ENCODE measurements around the gene NAPB. TPM values are rescaled to one million over a fixed set of nuclear protein-coding genes. Genes with fewer than 3 reads are reported as not detected.

NAPB gene
- total RNA-seq, 1 donor = 9.4 TPM

- Histone ChIP-seq H3K27ac (ENCODE audit: low read depth, low read length) (no peak overlapping the region), H3K36me3 (ENCODE audit: insufficient read depth, low read length) (no peaks in the 10 kb centered on the region), H3K4me2 (ENCODE audit: insufficient read depth, low read length) (no peak overlapping the region), H3K79me2 (ENCODE audit: insufficient read depth, low read length) (no peaks in the 10 kb centered on the region), H2AFZ (ENCODE audit: low read length) (no peak overlapping the region), H4K20me1 (ENCODE audit: insufficient read depth, low read length) (no peaks in the 10 kb centered on the region), H3K4me3 (ENCODE audit: insufficient read depth, low read length) (no peak overlapping the region), H3K27me3 (ENCODE audit: insufficient read depth, low read length) (peaks cover 7% of the 10 kb centered on the region), H3K9me3 (ENCODE audit: low read depth, low read length) (no peaks in the 10 kb centered on the region), H3K4me1 (ENCODE audit: insufficient read depth, low read length) (no peaks in the 10 kb centered on the region)
- DNase-seq (ENCODE audit: insufficient read length, low spot score, missing footprints) = no peak
- TF ChIP-seq CTCF (IDR thresholded peaks at IDR 0.05; ENCODE audit: extremely low read depth, low read depth, low read length) = no peak
Observed at GRCh38 chr20:23341073-23341472, 80.2 kb downstream of the NAPB start.

GRCh38 chr20:23340524-23340923 lies 80.8 kb downstream of the NAPB start:
- Histone ChIP-seq H3K9me3 (ENCODE audit: low read depth, low read length) (no peaks in the 10 kb centered on the region), H3K27me3 (ENCODE audit: insufficient read depth, low read length) (peaks cover 7% of the 10 kb centered on the region), H3K79me2 (ENCODE audit: insufficient read depth, low read length) (no peaks in the 10 kb centered on the region), H3K4me1 (ENCODE audit: insufficient read depth, low read length) (no peaks in the 10 kb centered on the region), H3K27ac (ENCODE audit: low read depth, low read length) (no peak overlapping the region), H3K4me3 (ENCODE audit: insufficient read depth, low read length) (no peak overlapping the region), H3K4me2 (ENCODE audit: insufficient read depth, low read length) (no peak overlapping the region), H4K20me1 (ENCODE audit: insufficient read depth, low read length) (no peaks in the 10 kb centered on the region), H3K36me3 (ENCODE audit: insufficient read depth, low read length) (no peaks in the 10 kb centered on the region), H2AFZ (ENCODE audit: low read length) (no peak overlapping the region)
- peak; percentile 74 for TF ChIP-seq CTCF (IDR thresholded peaks at IDR 0.05; ENCODE audit: extremely low read depth, low read depth, low read length)
- peak; percentile 95 for DNase-seq (ENCODE audit: insufficient read length, low spot score, missing footprints)

GRCh38 chr20:23339986-23340385 lies 81.3 kb downstream of the NAPB start:
- H3K4me3 ChIP-seq (ENCODE audit: insufficient read depth, low read length) = no peak overlapping the region
- no peak for TF ChIP-seq CTCF (IDR thresholded peaks at IDR 0.05; ENCODE audit: extremely low read depth, low read depth, low read length)

GRCh38 chr20:23337312-23337711 lies 84.0 kb downstream of the NAPB start:
- Histone ChIP-seq H3K79me2 (ENCODE audit: insufficient read depth, low read length) (no peaks in the 10 kb centered on the region), H3K27me3 (ENCODE audit: insufficient read depth, low read length) (peaks cover 7% of the 10 kb centered on the region), H3K9me3 (ENCODE audit: low read depth, low read length) (no peaks in the 10 kb centered on the region), H2AFZ (ENCODE audit: low read length) (no peak overlapping the region), H4K20me1 (ENCODE audit: insufficient read depth, low read length) (no peaks in the 10 kb centered on the region), H3K27ac (ENCODE audit: low read depth, low read length) (no peak overlapping the region), H3K36me3 (ENCODE audit: insufficient read depth, low read length) (no peaks in the 10 kb centered on the region), H3K4me2 (ENCODE audit: insufficient read depth, low read length) (no peak overlapping the region), H3K4me1 (ENCODE audit: insufficient read depth, low read length) (no peaks in the 10 kb centered on the region), H3K4me3 (ENCODE audit: insufficient read depth, low read length) (no peak overlapping the region)
- DNase-seq (ENCODE audit: insufficient read length, low spot score, missing footprints) = peak; percentile 25
- TF ChIP-seq CTCF (IDR thresholded peaks at IDR 0.05; ENCODE audit: extremely low read depth, low read depth, low read length) = no peak

More at GRCh38 chr20:23339986-23340385, 81.3 kb downstream of the NAPB start:
- Histone ChIP-seq H4K20me1 (ENCODE audit: insufficient read depth, low read length) (no peaks in the 10 kb centered on the region), H2AFZ (ENCODE audit: low read length) (no peak overlapping the region), H3K36me3 (ENCODE audit: insufficient read depth, low read length) (no peaks in the 10 kb centered on the region), H3K9me3 (ENCODE audit: low read depth, low read length) (no peaks in the 10 kb centered on the region), H3K27ac (ENCODE audit: low read depth, low read length) (no peak overlapping the region), H3K79me2 (ENCODE audit: insufficient read depth, low read length) (no peaks in the 10 kb centered on the region), H3K27me3 (ENCODE audit: insufficient read depth, low read length) (peaks cover 7% of the 10 kb centered on the region), H3K4me1 (ENCODE audit: insufficient read depth, low read length) (no peaks in the 10 kb centered on the region), H3K4me2 (ENCODE audit: insufficient read depth, low read length) (no peak overlapping the region)
- peak; percentile 65 for DNase-seq (ENCODE audit: insufficient read length, low spot score, missing footprints)
